ENCODE results near the gene DGCR8. TPM values are rescaled to one million over a fixed set of nuclear protein-coding genes. Genes with fewer than 3 reads are reported as not detected.

Gene DGCR8
- total RNA-seq, 6 experiments from 2014 or later, result 11.4 to 27.2 (median 16.1) TPM

- 8% methylated on average over 7 of the region's 8 CpGs for WGBS (ENCODE audit: insufficient coverage, low coverage, low lambda C conversion rate, missing lambda C conversion rate)
- intact Hi-C loops (cut with DNase I), result loop anchor here (10.0 kb wide), 1 partner anchor 144 kb away; no protein-coding TSS in a partner anchor
- TF ChIP-seq, protein P1, sequence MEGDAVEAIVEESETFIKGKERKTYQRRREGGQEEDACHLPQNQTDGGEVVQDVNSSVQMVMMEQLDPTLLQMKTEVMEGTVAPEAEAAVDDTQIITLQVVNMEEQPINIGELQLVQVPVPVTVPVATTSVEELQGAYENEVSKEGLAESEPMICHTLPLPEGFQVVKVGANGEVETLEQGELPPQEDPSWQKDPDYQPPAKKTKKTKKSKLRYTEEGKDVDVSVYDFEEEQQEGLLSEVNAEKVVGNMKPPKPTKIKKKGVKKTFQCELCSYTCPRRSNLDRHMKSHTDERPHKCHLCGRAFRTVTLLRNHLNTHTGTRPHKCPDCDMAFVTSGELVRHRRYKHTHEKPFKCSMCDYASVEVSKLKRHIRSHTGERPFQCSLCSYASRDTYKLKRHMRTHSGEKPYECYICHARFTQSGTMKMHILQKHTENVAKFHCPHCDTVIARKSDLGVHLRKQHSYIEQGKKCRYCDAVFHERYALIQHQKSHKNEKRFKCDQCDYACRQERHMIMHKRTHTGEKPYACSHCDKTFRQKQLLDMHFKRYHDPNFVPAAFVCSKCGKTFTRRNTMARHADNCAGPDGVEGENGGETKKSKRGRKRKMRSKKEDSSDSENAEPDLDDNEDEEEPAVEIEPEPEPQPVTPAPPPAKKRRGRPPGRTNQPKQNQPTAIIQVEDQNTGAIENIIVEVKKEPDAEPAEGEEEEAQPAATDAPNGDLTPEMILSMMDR (IDR thresholded peaks at IDR 0.05), result no peak
- no peak for TF ChIP-seq POLR2A (IDR thresholded peaks at IDR 0.05)
- ATAC-seq (no peak), DNase-seq (peak in 2 of 3 donors; percentile 6 to 32)
- H3K9me3 ChIP-seq, result no peaks in the 10 kb centered on the region
- peak overlapping the region in 1 of 3 donors; percentile 60 for H3K27ac ChIP-seq
- H3K27me3 ChIP-seq, result no peaks in the 10 kb centered on the region
- peaks cover 0 to 50% (median 10%) of the 10 kb centered on the region in 4 donors for H3K36me3 ChIP-seq
- peaks cover 0 to 24% (median 11%) of the 10 kb centered on the region in 4 donors for H3K4me1 ChIP-seq
- H3K4me3 ChIP-seq, result peak overlapping the region; percentile 73 to 92 (median 81)
Measured at GRCh38 chr22:20118300-20119020, 38.4 kb downstream of the DGCR8 start.

DNA sequence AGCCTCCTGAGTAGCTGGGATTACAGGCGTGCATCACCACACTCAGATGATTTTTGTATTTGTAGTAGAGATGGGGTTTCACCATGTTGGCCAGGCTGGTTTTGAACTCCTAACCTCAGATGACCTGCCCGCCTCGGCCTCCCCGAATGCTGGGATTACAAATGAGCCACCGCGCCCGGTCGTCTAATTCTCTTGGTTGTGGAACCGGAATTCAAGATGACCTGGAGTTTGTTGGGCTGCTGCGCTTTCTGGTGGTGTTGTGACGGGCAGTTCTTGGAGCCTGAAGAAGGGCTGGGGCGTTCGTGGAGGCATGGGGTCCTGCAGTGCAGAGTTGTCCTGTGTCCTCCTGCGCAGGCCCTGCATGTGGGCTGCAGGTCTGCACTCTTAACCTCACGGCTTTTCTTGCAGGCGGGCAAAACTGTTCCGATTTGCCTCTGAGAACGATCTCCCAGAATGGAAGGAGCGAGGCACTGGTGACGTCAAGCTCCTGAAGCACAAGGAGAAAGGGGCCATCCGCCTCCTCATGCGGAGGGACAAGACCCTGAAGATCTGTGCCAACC is 41.9 kb downstream of the DGCR8 start:
- no peak overlapping the region for H3K4me3 ChIP-seq
- no peaks in the 10 kb centered on the region for H3K9me3 ChIP-seq
- peaks cover 0 to 34% (median 9%) of the 10 kb centered on the region in 4 donors for H3K36me3 ChIP-seq
- ATAC-seq (no peak), DNase-seq (no peak)
- 92% methylated on average over 19 of the region's 22 CpGs for WGBS (ENCODE audit: insufficient coverage, low coverage, low lambda C conversion rate, missing lambda C conversion rate)
- no peak for TF ChIP-seq POLR2A (IDR thresholded peaks at IDR 0.05)
- TF ChIP-seq, protein P1 (IDR thresholded peaks at IDR 0.05), result no peak
- intact Hi-C loops (cut with DNase I), result no loop called here
- peaks cover 3 to 39% (median 18%) of the 10 kb centered on the region in 4 donors for H3K4me1 ChIP-seq
- no peaks in the 10 kb centered on the region for H3K27me3 ChIP-seq
- no peak overlapping the region for H3K27ac ChIP-seq

DNA sequence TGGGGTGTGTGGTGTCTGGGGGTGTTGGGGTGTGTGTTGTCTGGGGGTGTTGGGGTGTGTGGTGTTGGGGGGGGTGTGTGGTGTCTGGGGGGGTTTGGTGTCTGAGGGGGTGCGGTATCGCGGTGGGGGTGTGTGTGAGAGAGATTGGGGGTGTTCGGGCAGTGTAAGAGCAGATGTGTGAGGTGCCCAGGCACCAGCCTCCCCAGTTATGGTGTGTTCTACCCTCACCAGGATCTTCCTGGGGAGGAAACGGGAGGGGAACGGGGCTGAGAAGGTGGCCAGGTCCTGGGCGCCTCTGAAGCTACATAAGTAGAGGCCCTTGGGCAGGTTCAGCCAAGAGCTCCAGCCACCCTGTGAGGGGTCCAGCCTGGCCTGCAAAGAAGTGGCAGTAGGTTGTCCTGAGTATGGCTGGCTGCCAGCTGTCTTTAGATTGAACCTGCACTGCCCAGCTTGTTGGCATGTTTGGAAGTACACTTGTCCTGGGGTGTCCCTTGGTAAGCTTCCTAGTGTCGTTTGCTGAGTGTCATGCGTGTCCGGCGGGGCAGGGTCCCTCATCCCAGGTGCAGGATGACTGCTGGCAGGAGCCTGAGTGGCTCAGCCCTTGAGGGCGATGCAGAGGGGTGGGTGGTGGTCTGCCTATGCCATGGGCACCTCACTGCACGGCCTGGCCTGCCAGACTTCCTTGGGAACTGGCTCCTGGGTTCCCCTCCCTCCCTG is 43.5 kb downstream of the DGCR8 start:
- peaks cover 0 to 34% (median 9%) of the 10 kb centered on the region in 4 donors for H3K36me3 ChIP-seq
- DNase-seq (no peak), ATAC-seq (no peak)
- TF ChIP-seq, protein P1 (IDR thresholded peaks at IDR 0.05), result no peak
- no peak for TF ChIP-seq POLR2A (IDR thresholded peaks at IDR 0.05)
- H3K27me3 ChIP-seq, result no peaks in the 10 kb centered on the region
- 97% methylated on average over 6 of the region's 13 CpGs for WGBS (ENCODE audit: insufficient coverage, low coverage, low lambda C conversion rate, missing lambda C conversion rate)
- no peak overlapping the region for H3K4me3 ChIP-seq
- no peak overlapping the region for H3K27ac ChIP-seq
- H3K4me1 ChIP-seq, result peaks cover 1 to 35% (median 18%) of the 10 kb centered on the region in 4 donors
- intact Hi-C loops (cut with DNase I), result no loop called here
- H3K9me3 ChIP-seq, result no peaks in the 10 kb centered on the region

GRCh38 chr22:20124083-20124787 is 44.2 kb downstream of the DGCR8 start:
- peaks cover 0 to 31% (median 8%) of the 10 kb centered on the region in 4 donors for H3K36me3 ChIP-seq
- H3K4me3 ChIP-seq, result no peak overlapping the region
- H3K27ac ChIP-seq, result peak overlapping the region in 1 of 3 donors; percentile 86
- no CpG with 5 or more reads among the region's 11 CpGs for WGBS (ENCODE audit: insufficient coverage, low coverage, low lambda C conversion rate, missing lambda C conversion rate)
- H3K9me3 ChIP-seq, result no peaks in the 10 kb centered on the region
- peaks cover 0 to 36% (median 19%) of the 10 kb centered on the region in 4 donors for H3K4me1 ChIP-seq
- intact Hi-C loops (cut with DNase I), result no loop called here
- ATAC-seq (no peak), DNase-seq (no peak)
- TF ChIP-seq, protein P1 (IDR thresholded peaks at IDR 0.05), result no peak
- TF ChIP-seq POLR2A (IDR thresholded peaks at IDR 0.05), result no peak
- no peaks in the 10 kb centered on the region for H3K27me3 ChIP-seq

Measured in right lobe of liver (tissue), 6 donors.